ENCODE results near the gene KMT2E. TPM values are rescaled to one million over a fixed set of nuclear protein-coding genes. Genes with fewer than 3 reads are reported as not detected.

The KMT2E gene
- total RNA-seq, 1 experiment from 2014 or later = 52.3 TPM

DNA sequence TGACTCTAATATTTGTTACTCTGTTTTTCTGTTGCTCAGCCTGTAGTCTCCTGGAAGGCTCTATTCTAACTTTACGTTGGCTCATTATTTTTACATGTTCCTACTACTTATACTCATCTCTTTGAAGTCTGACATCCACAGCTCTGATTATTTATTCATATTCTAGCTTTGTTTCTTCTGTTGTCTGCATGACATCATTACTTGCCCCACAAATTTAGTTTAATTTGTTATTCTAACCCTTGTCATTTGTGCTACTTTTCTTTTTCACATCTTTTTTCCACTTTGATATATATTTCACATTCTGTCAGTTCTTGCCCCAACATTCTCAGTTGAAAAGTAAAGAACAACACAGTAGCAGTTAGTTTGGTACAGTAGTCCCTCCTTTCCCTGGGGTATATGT, 51.1 kb downstream of the KMT2E start:
- Mint-ChIP-seq H3K4me3 (no peak overlapping the region), H3K36me3 (peaks cover 38% of the 10 kb centered on the region), H3K9me3 (no peaks in the 10 kb centered on the region), H3K4me1 (peaks cover 6% of the 10 kb centered on the region; the same call in 1 of the 2 replicates), H3K27ac (no peak overlapping the region), H3K27me3 (ENCODE audit: low read depth) (no peaks in the 10 kb centered on the region)
- DNase-seq (ENCODE audit: low spot score) (no peak), ATAC-seq (no peak)
- CTCF ChIA-PET = interaction anchor here (0.6 kb wide), 1 partner anchor 335 kb away, joined by 4 read pairs; no protein-coding TSS in a partner anchor
- TF ChIP-seq NFE2L1 (CRISPR knock-in tag; IDR thresholded peaks at IDR 0.05) (no peak), TEAD1 (CRISPR knock-in tag; IDR thresholded peaks at IDR 0.05) (no peak), NFYB (CRISPR knock-in tag; conservative IDR thresholded peaks at IDR 0.05; ENCODE audit: low read depth) (no peak)
- TF ChIP-seq, protein P1, sequence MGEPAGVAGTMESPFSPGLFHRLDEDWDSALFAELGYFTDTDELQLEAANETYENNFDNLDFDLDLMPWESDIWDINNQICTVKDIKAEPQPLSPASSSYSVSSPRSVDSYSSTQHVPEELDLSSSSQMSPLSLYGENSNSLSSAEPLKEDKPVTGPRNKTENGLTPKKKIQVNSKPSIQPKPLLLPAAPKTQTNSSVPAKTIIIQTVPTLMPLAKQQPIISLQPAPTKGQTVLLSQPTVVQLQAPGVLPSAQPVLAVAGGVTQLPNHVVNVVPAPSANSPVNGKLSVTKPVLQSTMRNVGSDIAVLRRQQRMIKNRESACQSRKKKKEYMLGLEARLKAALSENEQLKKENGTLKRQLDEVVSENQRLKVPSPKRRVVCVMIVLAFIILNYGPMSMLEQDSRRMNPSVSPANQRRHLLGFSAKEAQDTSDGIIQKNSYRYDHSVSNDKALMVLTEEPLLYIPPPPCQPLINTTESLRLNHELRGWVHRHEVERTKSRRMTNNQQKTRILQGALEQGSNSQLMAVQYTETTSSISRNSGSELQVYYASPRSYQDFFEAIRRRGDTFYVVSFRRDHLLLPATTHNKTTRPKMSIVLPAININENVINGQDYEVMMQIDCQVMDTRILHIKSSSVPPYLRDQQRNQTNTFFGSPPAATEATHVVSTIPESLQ (CRISPR knock-in tag; IDR thresholded peaks at IDR 0.05) = no peak
- POLR2A ChIA-PET = no interaction called here

DNA sequence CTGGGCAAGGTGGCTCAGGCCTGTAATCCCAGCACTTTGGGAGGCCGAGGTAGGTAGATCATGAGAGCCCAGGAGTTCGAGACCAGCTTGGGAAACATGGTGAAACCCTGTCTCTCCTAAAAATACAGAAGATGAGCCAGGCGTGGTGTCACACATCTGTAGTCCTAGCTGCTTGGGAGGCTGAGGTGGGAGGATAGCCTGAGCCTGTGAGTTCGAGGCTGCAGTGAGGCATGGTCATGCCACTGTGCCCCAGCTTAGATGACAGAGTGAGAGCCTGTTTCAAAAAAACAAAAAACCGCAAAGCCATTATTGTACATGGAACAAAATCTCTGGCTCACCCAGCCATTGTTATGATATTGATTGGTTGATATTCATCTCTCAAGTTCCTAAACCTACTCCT, 53.7 kb downstream of the KMT2E start:
- H3K4me1 Mint-ChIP-seq = peaks cover 6% of the 10 kb centered on the region; the same call in 1 of the 2 replicates
- POLR2A ChIA-PET = interaction anchor here (0.6 kb wide), 1 partner anchor 85 kb away, joined by 3 read pairs; no protein-coding TSS in a partner anchor
- CTCF ChIA-PET = no interaction called here
- DNase-seq (ENCODE audit: low spot score) (no peak), ATAC-seq (no peak)
- H3K27me3 Mint-ChIP-seq (ENCODE audit: low read depth) = no peaks in the 10 kb centered on the region
- no peak overlapping the region for H3K4me3 Mint-ChIP-seq
- H3K36me3 Mint-ChIP-seq = peaks cover 53% of the 10 kb centered on the region
- H3K27ac Mint-ChIP-seq = no peak overlapping the region
- H3K9me3 Mint-ChIP-seq = no peaks in the 10 kb centered on the region
- TF ChIP-seq, protein P2, sequence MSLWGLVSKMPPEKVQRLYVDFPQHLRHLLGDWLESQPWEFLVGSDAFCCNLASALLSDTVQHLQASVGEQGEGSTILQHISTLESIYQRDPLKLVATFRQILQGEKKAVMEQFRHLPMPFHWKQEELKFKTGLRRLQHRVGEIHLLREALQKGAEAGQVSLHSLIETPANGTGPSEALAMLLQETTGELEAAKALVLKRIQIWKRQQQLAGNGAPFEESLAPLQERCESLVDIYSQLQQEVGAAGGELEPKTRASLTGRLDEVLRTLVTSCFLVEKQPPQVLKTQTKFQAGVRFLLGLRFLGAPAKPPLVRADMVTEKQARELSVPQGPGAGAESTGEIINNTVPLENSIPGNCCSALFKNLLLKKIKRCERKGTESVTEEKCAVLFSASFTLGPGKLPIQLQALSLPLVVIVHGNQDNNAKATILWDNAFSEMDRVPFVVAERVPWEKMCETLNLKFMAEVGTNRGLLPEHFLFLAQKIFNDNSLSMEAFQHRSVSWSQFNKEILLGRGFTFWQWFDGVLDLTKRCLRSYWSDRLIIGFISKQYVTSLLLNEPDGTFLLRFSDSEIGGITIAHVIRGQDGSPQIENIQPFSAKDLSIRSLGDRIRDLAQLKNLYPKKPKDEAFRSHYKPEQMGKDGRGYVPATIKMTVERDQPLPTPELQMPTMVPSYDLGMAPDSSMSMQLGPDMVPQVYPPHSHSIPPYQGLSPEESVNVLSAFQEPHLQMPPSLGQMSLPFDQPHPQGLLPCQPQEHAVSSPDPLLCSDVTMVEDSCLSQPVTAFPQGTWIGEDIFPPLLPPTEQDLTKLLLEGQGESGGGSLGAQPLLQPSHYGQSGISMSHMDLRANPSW (CRISPR knock-in tag; conservative IDR thresholded peaks at IDR 0.05; ENCODE audit: low read depth) = no peak
- TF ChIP-seq, protein P3, sequence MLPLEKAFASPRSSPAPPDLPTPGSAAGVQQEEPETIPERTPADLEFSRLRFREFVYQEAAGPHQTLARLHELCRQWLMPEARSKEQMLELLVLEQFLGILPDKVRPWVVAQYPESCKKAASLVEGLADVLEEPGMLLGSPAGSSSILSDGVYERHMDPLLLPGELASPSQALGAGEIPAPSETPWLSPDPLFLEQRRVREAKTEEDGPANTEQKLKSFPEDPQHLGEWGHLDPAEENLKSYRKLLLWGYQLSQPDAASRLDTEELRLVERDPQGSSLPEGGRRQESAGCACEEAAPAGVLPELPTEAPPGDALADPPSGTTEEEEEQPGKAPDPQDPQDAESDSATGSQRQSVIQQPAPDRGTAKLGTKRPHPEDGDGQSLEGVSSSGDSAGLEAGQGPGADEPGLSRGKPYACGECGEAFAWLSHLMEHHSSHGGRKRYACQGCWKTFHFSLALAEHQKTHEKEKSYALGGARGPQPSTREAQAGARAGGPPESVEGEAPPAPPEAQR (CRISPR knock-in tag; IDR thresholded peaks at IDR 0.05) = no peak
- TF ChIP-seq NFYB (CRISPR knock-in tag; conservative IDR thresholded peaks at IDR 0.05; ENCODE audit: low read depth) = no peak
- TF ChIP-seq, protein P4, sequence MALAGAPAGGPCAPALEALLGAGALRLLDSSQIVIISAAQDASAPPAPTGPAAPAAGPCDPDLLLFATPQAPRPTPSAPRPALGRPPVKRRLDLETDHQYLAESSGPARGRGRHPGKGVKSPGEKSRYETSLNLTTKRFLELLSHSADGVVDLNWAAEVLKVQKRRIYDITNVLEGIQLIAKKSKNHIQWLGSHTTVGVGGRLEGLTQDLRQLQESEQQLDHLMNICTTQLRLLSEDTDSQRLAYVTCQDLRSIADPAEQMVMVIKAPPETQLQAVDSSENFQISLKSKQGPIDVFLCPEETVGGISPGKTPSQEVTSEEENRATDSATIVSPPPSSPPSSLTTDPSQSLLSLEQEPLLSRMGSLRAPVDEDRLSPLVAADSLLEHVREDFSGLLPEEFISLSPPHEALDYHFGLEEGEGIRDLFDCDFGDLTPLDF (CRISPR knock-in tag; IDR thresholded peaks at IDR 0.05) = no peak
- TF ChIP-seq SMAD4 (CRISPR knock-in tag; IDR thresholded peaks at IDR 0.05) = no peak
- TF ChIP-seq GRHL2 (CRISPR knock-in tag; IDR thresholded peaks at IDR 0.05; ENCODE audit: insufficient replicate concordance, severe bottlenecking) = no peak

DNA sequence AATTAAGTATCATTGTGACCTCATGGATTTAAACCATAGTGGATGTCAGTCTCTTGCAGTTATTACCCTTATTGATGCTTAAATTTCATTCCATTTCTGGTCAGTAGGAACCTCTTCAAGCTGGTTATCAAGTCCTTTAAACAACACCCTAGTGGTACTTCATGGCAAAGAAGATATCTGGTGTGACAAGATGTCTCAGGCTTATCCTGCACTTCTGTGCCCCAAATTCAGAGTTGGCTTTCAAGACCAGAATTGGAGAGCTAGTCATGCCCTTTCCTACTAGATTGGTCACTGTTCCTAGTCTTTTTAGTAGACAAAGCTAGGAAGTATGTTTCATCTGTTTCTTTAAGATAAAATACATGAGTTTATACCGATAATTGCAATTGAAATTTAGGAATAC, 54.9 kb downstream of the KMT2E start:
- Mint-ChIP-seq H3K4me3 (no peak overlapping the region), H3K27ac (no peak overlapping the region), H3K27me3 (ENCODE audit: low read depth) (no peaks in the 10 kb centered on the region), H3K9me3 (no peaks in the 10 kb centered on the region), H3K36me3 (peaks cover 51% of the 10 kb centered on the region), H3K4me1 (no peaks in the 10 kb centered on the region)
- ATAC-seq (no peak), DNase-seq (ENCODE audit: low spot score) (no peak)
- TF ChIP-seq, protein P5, sequence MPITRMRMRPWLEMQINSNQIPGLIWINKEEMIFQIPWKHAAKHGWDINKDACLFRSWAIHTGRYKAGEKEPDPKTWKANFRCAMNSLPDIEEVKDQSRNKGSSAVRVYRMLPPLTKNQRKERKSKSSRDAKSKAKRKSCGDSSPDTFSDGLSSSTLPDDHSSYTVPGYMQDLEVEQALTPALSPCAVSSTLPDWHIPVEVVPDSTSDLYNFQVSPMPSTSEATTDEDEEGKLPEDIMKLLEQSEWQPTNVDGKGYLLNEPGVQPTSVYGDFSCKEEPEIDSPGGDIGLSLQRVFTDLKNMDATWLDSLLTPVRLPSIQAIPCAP (CRISPR knock-in tag; IDR thresholded peaks at IDR 0.05) = no peak
- no peak for TF ChIP-seq FOXP1 (CRISPR knock-in tag; IDR thresholded peaks at IDR 0.05; ENCODE audit: borderline replicate concordance)
- TF ChIP-seq FOXK1 (CRISPR knock-in tag; IDR thresholded peaks at IDR 0.05) = no peak
- TF ChIP-seq, protein P4 (CRISPR knock-in tag; IDR thresholded peaks at IDR 0.05) = no peak
- TF ChIP-seq, protein P6, sequence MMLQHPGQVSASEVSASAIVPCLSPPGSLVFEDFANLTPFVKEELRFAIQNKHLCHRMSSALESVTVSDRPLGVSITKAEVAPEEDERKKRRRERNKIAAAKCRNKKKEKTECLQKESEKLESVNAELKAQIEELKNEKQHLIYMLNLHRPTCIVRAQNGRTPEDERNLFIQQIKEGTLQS (CRISPR knock-in tag; conservative IDR thresholded peaks at IDR 0.05) = no peak
- TF ChIP-seq, protein P7, sequence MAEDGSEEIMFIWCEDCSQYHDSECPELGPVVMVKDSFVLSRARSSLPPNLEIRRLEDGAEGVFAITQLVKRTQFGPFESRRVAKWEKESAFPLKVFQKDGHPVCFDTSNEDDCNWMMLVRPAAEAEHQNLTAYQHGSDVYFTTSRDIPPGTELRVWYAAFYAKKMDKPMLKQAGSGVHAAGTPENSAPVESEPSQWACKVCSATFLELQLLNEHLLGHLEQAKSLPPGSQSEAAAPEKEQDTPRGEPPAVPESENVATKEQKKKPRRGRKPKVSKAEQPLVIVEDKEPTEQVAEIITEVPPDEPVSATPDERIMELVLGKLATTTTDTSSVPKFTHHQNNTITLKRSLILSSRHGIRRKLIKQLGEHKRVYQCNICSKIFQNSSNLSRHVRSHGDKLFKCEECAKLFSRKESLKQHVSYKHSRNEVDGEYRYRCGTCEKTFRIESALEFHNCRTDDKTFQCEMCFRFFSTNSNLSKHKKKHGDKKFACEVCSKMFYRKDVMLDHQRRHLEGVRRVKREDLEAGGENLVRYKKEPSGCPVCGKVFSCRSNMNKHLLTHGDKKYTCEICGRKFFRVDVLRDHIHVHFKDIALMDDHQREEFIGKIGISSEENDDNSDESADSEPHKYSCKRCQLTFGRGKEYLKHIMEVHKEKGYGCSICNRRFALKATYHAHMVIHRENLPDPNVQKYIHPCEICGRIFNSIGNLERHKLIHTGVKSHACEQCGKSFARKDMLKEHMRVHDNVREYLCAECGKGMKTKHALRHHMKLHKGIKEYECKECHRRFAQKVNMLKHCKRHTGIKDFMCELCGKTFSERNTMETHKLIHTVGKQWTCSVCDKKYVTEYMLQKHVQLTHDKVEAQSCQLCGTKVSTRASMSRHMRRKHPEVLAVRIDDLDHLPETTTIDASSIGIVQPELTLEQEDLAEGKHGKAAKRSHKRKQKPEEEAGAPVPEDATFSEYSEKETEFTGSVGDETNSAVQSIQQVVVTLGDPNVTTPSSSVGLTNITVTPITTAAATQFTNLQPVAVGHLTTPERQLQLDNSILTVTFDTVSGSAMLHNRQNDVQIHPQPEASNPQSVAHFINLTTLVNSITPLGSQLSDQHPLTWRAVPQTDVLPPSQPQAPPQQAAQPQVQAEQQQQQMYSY (CRISPR knock-in tag; IDR thresholded peaks at IDR 0.05) = no peak
- no peak for TF ChIP-seq EMX1 (CRISPR knock-in tag; IDR thresholded peaks at IDR 0.05)
- ChIA-PET POLR2A (no interaction called here), CTCF (interaction anchor here (0.9 kb wide), 1 partner anchor 87 kb away, joined by 3 read pairs; no protein-coding TSS in a partner anchor)
